Endothelial cell (in vitro differentiated cells): ENCODE results near the gene SLC7A14. TPM values are rescaled to one million over a fixed set of nuclear protein-coding genes. Genes with fewer than 3 reads are reported as not detected.
"Not testable (repeated sequence)": the region's sequence is repeated elsewhere in the genome, so short reads cannot be mapped to it uniquely, and the experiment has no call there.

Experiments
- DNase-seq: peaks from one replicate; pipeline ENCODE4 v3.0.0; 2021; ENCODE audit warnings: low spot score
- H3K27ac Mint-ChIP-seq: one replicate; pipeline ENCODE4 v1.8.0; 2021; ENCODE audit warnings: mixed read lengths, inconsistent platforms; ENCODE audit not compliant: unreplicated experiment
- H3K27me3 Mint-ChIP-seq: one replicate; pipeline ENCODE4 v1.8.0; 2021; ENCODE audit warnings: mild to moderate bottlenecking, moderate library complexity, mixed read lengths, inconsistent platforms; ENCODE audit not compliant: unreplicated experiment
- H3K36me3 Mint-ChIP-seq: one replicate; pipeline ENCODE4 v1.8.0; 2021; ENCODE audit warnings: mild to moderate bottlenecking, low read depth, mixed read lengths, inconsistent platforms; ENCODE audit not compliant: unreplicated experiment
- H3K4me1 Mint-ChIP-seq: one replicate; pipeline ENCODE4 v1.8.0; 2021; ENCODE audit warnings: mild to moderate bottlenecking, mixed read lengths, inconsistent platforms; ENCODE audit not compliant: unreplicated experiment
- H3K4me3 Mint-ChIP-seq: one replicate; pipeline ENCODE4 v1.8.0; 2021; ENCODE audit warnings: mild to moderate bottlenecking, mixed read lengths, inconsistent platforms; ENCODE audit not compliant: unreplicated experiment
- H3K9me3 Mint-ChIP-seq: one replicate; pipeline ENCODE4 v1.8.0; 2021; ENCODE audit warnings: mixed read lengths, inconsistent platforms; ENCODE audit not compliant: unreplicated experiment
- total RNA-seq: library from RNA; stranded (reverse); fragmentation: NEBNext Ultra II Directional; extraction: Animal tissue kit (Norgen Biotek cat#: 25700); gene quantifications from one replicate; pipeline ENCODE4 v1.2.1, GENCODE V29; 2021; ENCODE audit not compliant: unreplicated experiment
- TF ChIP-seq, protein P1 (sequence below): fragments of 200-600 bp; sonication (generic); IDR thresholded peaks from one replicate; pipeline ENCODE4 v1.5.0; 2021; ENCODE audit warnings: antibody characterized with exemption; ENCODE audit not compliant: unreplicated experiment

Gene SLC7A14
- total RNA-seq, 1 donor from 2014 or later: 2.5 TPM

DNA sequence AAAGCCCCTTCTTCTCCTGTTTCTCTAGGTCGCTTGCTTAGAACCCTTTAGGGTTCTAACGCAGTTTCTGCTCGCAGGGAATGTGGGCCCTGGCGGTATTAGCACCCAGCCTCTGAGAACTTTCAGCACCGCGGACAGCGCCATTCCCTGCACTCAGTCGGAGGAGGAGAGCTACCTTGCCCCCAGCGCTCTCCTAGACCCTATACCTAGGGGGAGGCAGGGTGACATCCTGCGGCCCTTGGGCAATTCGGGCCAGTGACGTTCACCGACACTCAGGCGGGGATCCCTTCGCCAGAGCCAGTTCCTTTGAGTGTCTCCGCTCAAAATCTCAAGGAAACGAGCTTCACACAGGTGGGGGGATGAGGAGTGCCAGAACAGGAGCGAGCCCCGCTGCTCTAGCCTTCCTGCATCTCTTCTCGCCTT lies 1.3 kb downstream of the SLC7A14 start:
- Mint-ChIP-seq H3K27ac (no peak overlapping the region), H3K36me3 (no peaks in the 10 kb centered on the region), H3K4me1 (peaks cover 12% of the 10 kb centered on the region), H3K9me3 (no peaks in the 10 kb centered on the region), H3K27me3 (peaks cover 6% of the 10 kb centered on the region), H3K4me3 (peak overlapping the region; percentile 81)
- TF ChIP-seq, protein P1, sequence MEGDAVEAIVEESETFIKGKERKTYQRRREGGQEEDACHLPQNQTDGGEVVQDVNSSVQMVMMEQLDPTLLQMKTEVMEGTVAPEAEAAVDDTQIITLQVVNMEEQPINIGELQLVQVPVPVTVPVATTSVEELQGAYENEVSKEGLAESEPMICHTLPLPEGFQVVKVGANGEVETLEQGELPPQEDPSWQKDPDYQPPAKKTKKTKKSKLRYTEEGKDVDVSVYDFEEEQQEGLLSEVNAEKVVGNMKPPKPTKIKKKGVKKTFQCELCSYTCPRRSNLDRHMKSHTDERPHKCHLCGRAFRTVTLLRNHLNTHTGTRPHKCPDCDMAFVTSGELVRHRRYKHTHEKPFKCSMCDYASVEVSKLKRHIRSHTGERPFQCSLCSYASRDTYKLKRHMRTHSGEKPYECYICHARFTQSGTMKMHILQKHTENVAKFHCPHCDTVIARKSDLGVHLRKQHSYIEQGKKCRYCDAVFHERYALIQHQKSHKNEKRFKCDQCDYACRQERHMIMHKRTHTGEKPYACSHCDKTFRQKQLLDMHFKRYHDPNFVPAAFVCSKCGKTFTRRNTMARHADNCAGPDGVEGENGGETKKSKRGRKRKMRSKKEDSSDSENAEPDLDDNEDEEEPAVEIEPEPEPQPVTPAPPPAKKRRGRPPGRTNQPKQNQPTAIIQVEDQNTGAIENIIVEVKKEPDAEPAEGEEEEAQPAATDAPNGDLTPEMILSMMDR: no peak
- DNase-seq: peak; percentile 86

DNA sequence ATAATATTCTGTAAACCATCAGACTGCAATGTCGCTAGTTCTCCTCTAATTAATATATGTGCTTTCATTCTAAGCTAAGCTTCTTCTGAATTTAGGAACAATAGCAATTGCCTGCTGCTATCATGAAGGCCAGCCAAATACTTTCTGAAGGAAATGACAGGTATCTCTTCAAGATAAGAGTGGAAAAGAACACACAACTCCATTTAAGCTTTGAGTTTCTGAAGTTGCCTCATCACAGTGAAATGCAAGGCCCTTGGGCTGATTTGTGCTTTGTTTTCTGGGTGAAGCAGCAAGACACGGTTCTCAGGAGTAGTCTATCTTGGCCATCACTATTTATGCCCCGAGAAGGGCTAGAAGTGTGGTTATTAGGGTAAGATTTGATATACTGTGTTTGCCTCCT lies 6.2 kb downstream of the SLC7A14 start:
- no peak for DNase-seq
- TF ChIP-seq, protein P1: no peak
- peaks cover 7% of the 10 kb centered on the region for H3K4me1 Mint-ChIP-seq
- no peak overlapping the region for H3K4me3 Mint-ChIP-seq
- H3K27ac Mint-ChIP-seq: no peak overlapping the region
- no peaks in the 10 kb centered on the region for H3K9me3 Mint-ChIP-seq
- peaks cover 4% of the 10 kb centered on the region for H3K27me3 Mint-ChIP-seq
- no peaks in the 10 kb centered on the region for H3K36me3 Mint-ChIP-seq

DNA sequence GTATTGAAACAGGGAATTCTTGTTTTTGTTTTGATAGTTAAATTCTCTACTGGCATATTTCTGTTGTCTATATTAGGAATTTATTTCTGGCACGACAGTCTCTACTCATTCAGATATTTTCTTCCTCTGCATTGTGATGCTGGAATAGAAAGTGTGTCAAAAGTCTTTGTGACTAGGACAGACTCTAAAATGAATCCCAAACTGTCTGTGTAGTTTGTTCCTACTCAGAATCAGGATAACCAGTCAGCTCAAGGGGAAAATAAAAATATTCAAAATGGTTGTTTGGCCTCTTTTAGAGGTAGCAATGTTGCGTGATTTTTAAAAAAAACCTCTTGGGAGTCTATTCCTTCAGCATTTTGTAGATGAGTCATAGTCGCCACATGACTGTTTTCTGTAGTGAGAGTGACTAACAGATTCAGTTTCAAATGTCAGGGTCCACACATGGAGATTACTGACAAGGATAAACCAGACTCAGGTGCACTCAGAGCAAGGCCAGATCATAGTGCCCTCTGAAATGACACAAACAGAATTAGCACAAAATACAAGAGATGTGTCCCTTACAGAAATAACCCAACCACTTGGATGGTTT lies 13.1 kb downstream of the SLC7A14 start:
- H3K9me3 Mint-ChIP-seq: no peaks in the 10 kb centered on the region
- no peak overlapping the region for H3K4me3 Mint-ChIP-seq
- TF ChIP-seq, protein P1: no peak
- no peaks in the 10 kb centered on the region for H3K4me1 Mint-ChIP-seq
- H3K36me3 Mint-ChIP-seq: no peaks in the 10 kb centered on the region
- H3K27ac Mint-ChIP-seq: no peak overlapping the region
- H3K27me3 Mint-ChIP-seq: peaks cover 2% of the 10 kb centered on the region
- DNase-seq: no peak

DNA sequence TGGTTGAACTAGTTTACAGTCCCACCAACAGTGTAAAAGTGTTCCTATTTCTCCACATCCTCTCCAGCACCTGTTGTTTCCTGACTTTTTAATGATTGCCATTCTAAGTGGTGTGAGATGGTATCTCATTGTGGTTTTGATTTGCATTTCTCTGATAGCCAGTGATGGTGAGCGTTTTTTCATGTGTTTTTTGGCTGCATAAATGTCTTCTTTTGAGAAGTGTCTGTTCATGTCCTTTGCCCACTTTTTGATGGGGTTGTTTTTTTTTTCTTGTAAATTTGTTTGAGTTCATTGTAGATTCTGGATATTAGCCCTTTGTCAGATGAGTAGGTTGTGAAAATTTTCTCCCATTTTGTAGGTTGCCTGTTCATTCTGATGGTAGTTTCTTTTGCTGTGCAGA lies 18.3 kb downstream of the SLC7A14 start:
- H3K36me3 Mint-ChIP-seq, H3K4me1 Mint-ChIP-seq, H3K9me3 Mint-ChIP-seq, DNase-seq, H3K4me3 Mint-ChIP-seq, H3K27me3 Mint-ChIP-seq, H3K27ac Mint-ChIP-seq: not testable (repeated sequence)

DNA sequence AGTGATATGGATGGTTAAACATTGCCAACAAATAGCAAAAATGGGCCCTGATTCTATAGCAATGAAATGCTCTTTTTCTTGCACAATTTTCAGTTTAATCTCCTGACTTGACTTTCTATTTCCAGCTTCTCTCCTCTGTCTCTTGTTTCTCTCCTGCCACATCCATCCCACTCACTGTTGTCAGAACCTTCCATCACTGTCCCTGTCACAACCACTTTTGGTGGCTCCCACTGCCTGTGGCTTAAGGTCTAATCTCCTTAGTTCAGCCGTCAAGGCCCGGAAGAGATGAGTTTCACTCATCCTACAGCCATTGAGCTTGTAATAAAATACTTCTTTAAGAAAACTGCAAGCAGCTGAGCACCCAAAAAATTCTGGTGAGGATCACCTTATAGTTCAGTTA lies 19.5 kb downstream of the SLC7A14 start:
- Mint-ChIP-seq H3K9me3 (no peaks in the 10 kb centered on the region), H3K4me1 (peaks cover 7% of the 10 kb centered on the region), H3K4me3 (no peak overlapping the region), H3K27ac (no peak overlapping the region), H3K36me3 (no peaks in the 10 kb centered on the region), H3K27me3 (no peaks in the 10 kb centered on the region)
- no peak for DNase-seq
- TF ChIP-seq, protein P1: no peak
